ENCODE measurements around the gene CHIC1.

GRCh38 chrX:73683236-73683859 lies 120.4 kb downstream of the CHIC1 start:
- TF ChIP-seq EZH2 (optimal IDR thresholded peaks at IDR 0.05; ENCODE audit: low read depth, low read length) (no peak), CTCF (IDR thresholded peaks at IDR 0.05; ENCODE audit: low read length) (no peak), EZH2phosphoT487 (IDR thresholded peaks at IDR 0.05; ENCODE audit: low read length) (no peak)

Measured in MM.1S (cell line).